Measurements from ENCODE around the gene PPP2R5D. TPM values are rescaled to one million over a fixed set of nuclear protein-coding genes. Genes with fewer than 3 reads are reported as not detected.

Gene PPP2R5D
- total and polyA plus RNA-seq, 9 of the 15 experiments (the other 6 are each of a cell fraction or from before 2014, with no cell fraction given): 1.3 to 96.1 (median 38.4) TPM

- TF ChIP-seq ZNF655 (CRISPR knock-in tag; IDR thresholded peaks at IDR 0.05): no peak
- no peak for TF ChIP-seq IRF9 (tag; IDR thresholded peaks at IDR 0.05)
- TF ChIP-seq TBL1XR1 (IDR thresholded peaks at IDR 0.05; ENCODE audit: low read length in 2 of 2): peak in 1 of 2 experiments; percentile 57; a peak in 2 of 4 replicates
- TF ChIP-seq MNT (conservative IDR thresholded peaks at IDR 0.05): peak; percentile 67 to 84
- TF ChIP-seq SMAD4 (CRISPR knock-in tag; conservative IDR thresholded peaks at IDR 0.05): peak; percentile 79
- peak; percentile 90 for TF ChIP-seq ZNF57 (CRISPR knock-in tag; IDR thresholded peaks at IDR 0.05)
- TF ChIP-seq GTF2E2 (tag; IDR thresholded peaks at IDR 0.05): peak; percentile 92
- TF ChIP-seq MTA1 (IDR thresholded peaks at IDR 0.05; ENCODE audit: borderline replicate concordance): peak; percentile 59
- no peak; a peak in 1 of 4 replicates for TF ChIP-seq MCM7 (IDR thresholded peaks at IDR 0.05)
- TF ChIP-seq DIDO1 (tag; IDR thresholded peaks at IDR 0.05; ENCODE audit: low read depth): 0 out of 2 replicates have a peak, but pooled peaks have one; percentile 15
- peak; percentile 48 for TF ChIP-seq CHD7 (IDR thresholded peaks at IDR 0.05; ENCODE audit: low read depth, low read length)
- TF ChIP-seq ELF2 (CRISPR knock-in tag; IDR thresholded peaks at IDR 0.05): peak; percentile 86
- peak; percentile 69 for TF ChIP-seq EP300 (IDR thresholded peaks at IDR 0.05; ENCODE audit: low read length)
Measured at GRCh38 chr6:43053545-43054205, 69.3 kb downstream of the PPP2R5D start, which contains the start of gene CUL7 (continued).

All from K562 (cell line).